Bronchial smooth muscle cell (primary cell): ENCODE data around the gene WDR70. TPM values are rescaled to one million over a fixed set of nuclear protein-coding genes. Genes with fewer than 3 reads are reported as not detected.

Source experiments
- total RNA-seq: library from RNA; depleted of rRNA; stranded (reverse); fragments of >200 nt; gene quantifications from 2 replicates; pipeline ENCODE4 v1.2.1, GENCODE V29; 2014

Gene WDR70
- total RNA-seq, result 32.0 and 44.8 TPM in 2 replicates

DNA sequence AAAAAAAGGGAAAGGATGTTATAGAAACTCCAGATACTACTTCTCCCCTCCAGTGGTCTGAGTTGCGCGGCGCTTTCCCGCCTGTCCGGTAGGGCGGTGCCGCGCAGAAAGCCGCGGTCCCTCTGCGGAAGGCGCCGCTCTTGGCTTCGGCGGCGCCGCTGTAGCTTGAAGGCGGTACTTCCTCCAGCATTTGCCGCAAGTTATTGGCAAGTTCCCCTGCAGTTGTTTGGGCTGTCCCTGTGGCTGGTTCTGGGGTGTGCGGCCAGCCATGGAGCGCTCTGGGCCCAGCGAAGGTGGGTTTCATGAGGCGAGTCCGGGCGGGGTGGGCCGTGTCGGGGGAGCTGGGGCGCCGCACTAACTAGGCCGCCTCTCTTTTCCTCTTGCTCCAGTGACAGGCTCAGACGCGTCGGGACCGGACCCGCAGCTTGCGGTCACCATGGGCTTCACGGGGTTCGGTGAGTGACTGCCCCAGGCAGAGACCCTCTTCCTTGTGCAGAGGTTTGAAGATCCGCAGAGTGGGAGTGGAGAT is at the start of gene WDR70:
Gene WDR70, plus strand, starts transcription at position 219 of the 529 bp plus-strand sequence. Its CDS starts 50 bp downstream, at position 269.

DNA sequence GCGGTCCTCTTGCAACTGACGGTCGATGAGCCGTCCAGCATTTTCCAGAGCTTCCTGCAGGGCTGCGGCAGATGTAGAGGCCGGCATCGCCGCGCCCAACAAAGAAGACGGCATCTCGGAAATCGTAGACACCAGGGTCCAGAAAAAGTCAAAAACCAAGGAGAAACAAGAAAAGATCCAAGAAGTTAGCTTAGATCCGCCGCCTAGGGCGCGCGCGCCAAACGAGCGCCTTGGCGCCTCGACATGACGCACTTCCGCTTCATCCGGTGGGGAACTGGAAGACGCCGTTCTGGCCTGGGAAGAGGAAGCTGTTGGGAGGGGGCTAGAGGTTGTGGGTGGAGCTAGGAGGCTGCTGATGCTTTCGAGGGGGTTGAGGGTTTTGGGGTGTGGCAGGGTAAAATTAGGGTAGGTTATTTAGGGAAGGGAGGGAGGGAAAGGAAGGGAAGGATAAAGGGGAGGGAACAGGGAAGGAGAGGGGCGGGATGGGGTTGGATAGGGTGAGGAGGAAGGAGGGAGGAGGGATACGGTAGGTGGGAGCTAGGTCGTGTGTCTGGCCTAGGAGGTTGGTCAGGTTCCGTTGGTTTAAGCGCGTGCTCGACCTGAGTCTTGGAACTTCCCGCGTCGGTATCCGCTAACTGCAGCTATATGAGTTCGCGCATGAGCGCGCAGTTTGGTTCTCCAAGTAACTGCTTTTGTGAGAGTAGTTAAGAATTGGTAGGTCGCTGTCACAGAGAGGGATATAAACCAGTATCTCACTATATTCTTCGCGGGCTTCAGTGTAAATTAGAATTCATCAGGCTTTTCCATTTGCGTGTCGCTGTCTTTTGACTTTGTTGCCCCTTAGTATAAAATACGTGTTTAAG is 8.0 kb upstream of the WDR70 start, which contains the start of gene NUP155:
Gene NUP155, minus strand, starts transcription at position 243 of the 863 bp plus-strand sequence. Its CDS starts 129 bp downstream, at position 114.

Other genes starting within 250 kb of the WDR70 start
- 11.2 and 12.3 TPM in 2 replicates for gene CPLANE1, start 129.9 kb upstream of the WDR70 start, total RNA-seq
- 18.6 and 19.9 TPM in 2 replicates for gene NUP155, start 8.2 kb upstream of the WDR70 start, total RNA-seq